Left ventricle myocardium inferior (tissue), 1 donor: Measurements from ENCODE around the gene LRP4. TPM values are rescaled to one million over a fixed set of nuclear protein-coding genes. Genes with fewer than 3 reads are reported as not detected.

ENCODE experiments used
- DNase-seq: peaks from one replicate; pipeline ENCODE4 v3.0.0-alpha.2; 2020
- H3K27ac ChIP-seq: fragments of 200-600 bp; replicated peaks from 2 replicates; pipeline ENCODE4 v1.8.0; 2021
- H3K27me3 ChIP-seq: fragments of 200-600 bp; 2 replicates; pipeline ENCODE4 v1.8.0; 2021; ENCODE audit warnings: low read depth
- H3K36me3 ChIP-seq: fragments of 200-600 bp; 2 replicates; pipeline ENCODE4 v1.8.0; 2021
- H3K4me1 ChIP-seq: fragments of 200-600 bp; 2 replicates; pipeline ENCODE4 v1.8.0; 2021
- H3K4me3 ChIP-seq: fragments of 200-600 bp; 2 replicates; pipeline ENCODE4 v1.8.0; 2021; ENCODE audit warnings: mild to moderate bottlenecking, moderate library complexity
- H3K9me3 ChIP-seq: fragments of 200-600 bp; replicated peaks from 2 replicates; pipeline ENCODE4 v1.8.0; 2021
- CTCF ChIP-seq: fragments of 200-600 bp; IDR thresholded peaks from 2 replicates; pipeline ENCODE4 v1.8.0; 2021; ENCODE audit warnings: antibody characterized with exemption, mild to moderate bottlenecking, borderline replicate concordance
- intact Hi-C: fragments of 100-400 bp; cut with micrococcal nuclease; formaldehyde crosslinking; loops from one replicate; pipeline ENCODE4 v1.11.0; 2022
- total RNA-seq: library from RNA; stranded (reverse); fragmentation: NEBNext Ultra II Directional; extraction: Animal tissue kit (Norgen Biotek cat#: 25700); gene quantifications from one replicate; pipeline ENCODE4 v1.2.1, GENCODE V29; 2021
- donor health status: DM: no; HTN: yes; CAD: no; lungs with severe emphysema.

Gene LRP4
- total RNA-seq, 1 donor from 2014 or later: 22.0 TPM

- Histone ChIP-seq H3K36me3 (peaks cover 12% of the 10 kb centered on the region), H3K4me3 (no peak overlapping the region), H3K27me3 (no peaks in the 10 kb centered on the region), H3K4me1 (no peaks in the 10 kb centered on the region), H3K9me3 (no peaks in the 10 kb centered on the region), H3K27ac (no peak overlapping the region)
- no peak for TF ChIP-seq CTCF
- no peak for DNase-seq
- intact Hi-C loops: no loop called here
Observed at GRCh38 chr11:46855863-46856262, 62.5 kb downstream of the LRP4 start.

GRCh38 chr11:46855167-46855566 is 63.2 kb downstream of the LRP4 start:
- H3K27me3 ChIP-seq: no peaks in the 10 kb centered on the region
- H3K4me3 ChIP-seq: no peak overlapping the region
- intact Hi-C loops: no loop called here
- H3K36me3 ChIP-seq: peaks cover 12% of the 10 kb centered on the region
- DNase-seq: no peak
- H3K27ac ChIP-seq: no peak overlapping the region
- no peaks in the 10 kb centered on the region for H3K4me1 ChIP-seq
- TF ChIP-seq CTCF: no peak
- H3K9me3 ChIP-seq: no peaks in the 10 kb centered on the region

- intact Hi-C loops: no loop called here
Observed at GRCh38 chr11:46850829-46851380, 67.4 kb downstream of the LRP4 start.

GRCh38 chr11:46849631-46850030 is 68.7 kb downstream of the LRP4 start:
- TF ChIP-seq CTCF: no peak
- no peaks in the 10 kb centered on the region for H3K36me3 ChIP-seq
- no peaks in the 10 kb centered on the region for H3K9me3 ChIP-seq
- H3K27ac ChIP-seq: no peak overlapping the region
- intact Hi-C loops: no loop called here
- H3K4me1 ChIP-seq: peaks cover 22% of the 10 kb centered on the region
- no peaks in the 10 kb centered on the region for H3K27me3 ChIP-seq
- no peak for DNase-seq
- H3K4me3 ChIP-seq: no peak overlapping the region

More at GRCh38 chr11:46850829-46851380, 67.4 kb downstream of the LRP4 start:
- Histone ChIP-seq H3K27me3 (no peaks in the 10 kb centered on the region), H3K9me3 (no peaks in the 10 kb centered on the region), H3K36me3 (no peaks in the 10 kb centered on the region), H3K4me3 (no peak overlapping the region), H3K4me1 (peaks cover 9% of the 10 kb centered on the region), H3K27ac (no peak overlapping the region)
- TF ChIP-seq CTCF: no peak
- no peak for DNase-seq

- peaks cover 27% of the 10 kb centered on the region for H3K4me1 ChIP-seq
- no peaks in the 10 kb centered on the region for H3K9me3 ChIP-seq
- no peaks in the 10 kb centered on the region for H3K36me3 ChIP-seq
- intact Hi-C loops: no loop called here
- no peak for DNase-seq
- no peaks in the 10 kb centered on the region for H3K27me3 ChIP-seq
- peak overlapping the region; percentile 93 for H3K4me3 ChIP-seq
- peak overlapping the region; percentile 89 for H3K27ac ChIP-seq
- TF ChIP-seq CTCF: no peak
Observed at GRCh38 chr11:46846510-46846830, 71.9 kb downstream of the LRP4 start.
